GM12878 (cell line): Measurements from ENCODE around the gene C3orf22. TPM values are rescaled to one million over a fixed set of nuclear protein-coding genes. Genes with fewer than 3 reads are reported as not detected.

Experiments used
- ATAC-seq: fragments of 200-7000 bp; cut with Tn5 transposase; 3 replicates; pipeline ENCODE4 v1.9.1; 2020; ENCODE audit warnings: mild to moderate bottlenecking, moderate library complexity
- BruUV-seq: library from RNA; stranded (reverse); fragments of 400-500 nt; replicated peaks from 2 replicates; lab custom pipeline; 2021; lab: Mats Ljungman, UMichigan
- CTCF ChIA-PET: fragments of 300-600 bp; sonication (Branson Sonifier 250); formaldehyde crosslinking; extraction: SDS; loops from one replicate; lab custom pipeline; 2021; ENCODE audit warnings: inconsistent platforms; lab: Yijun Ruan, JAX
- POLR2A ChIA-PET: fragments of 350-600 bp; formaldehyde crosslinking; extraction: SDS; loops from one replicate; lab custom pipeline; 2021; ENCODE audit warnings: inconsistent platforms; lab: Charles Lee
- RAD21 ChIA-PET: fragments of 300-600 bp; sonication (Branson Sonifier 250); formaldehyde crosslinking; loops from one replicate; lab custom pipeline; 2023; ENCODE audit warnings: antibody characterized with exemption; ENCODE audit not compliant: unreplicated experiment; lab: Charles Lee
- SMC1A ChIA-PET: fragments of 300-600 bp; sonication (Branson Sonifier 250); formaldehyde crosslinking; loops from one replicate; lab custom pipeline; 2023; ENCODE audit not compliant: unreplicated experiment, uncharacterized antibody; lab: Charles Lee
- DNase-seq: peaks from one replicate; pipeline ENCODE4 v3.0.0-alpha.2; 2011; ENCODE audit warnings: low read depth, low spot score
- FAIRE-seq: peaks from 3 replicates; lab custom pipeline; 2011; peaks lifted over from hg19 to GRCh38; lab: Jason Lieb, UNC
- H2AFZ ChIP-seq: 2 replicates; pipeline ENCODE4 v1.6.0; 2011; ENCODE audit warnings: low read depth, low read length, control low read depth; ENCODE audit not compliant: control insufficient read depth
- H3K27ac ChIP-seq: 2 replicates; pipeline ENCODE4 v1.5.1; 2011; ENCODE audit warnings: control low read depth; ENCODE audit not compliant: control insufficient read depth, insufficient read depth
- H3K27me3 ChIP-seq, 2 experiments: replicated peaks in 1 of 2; 2 replicates each; pipeline versions ENCODE4 v1.6.0 to v1.6.1; 2011; ENCODE audit warnings: low read length in 1 of 2; ENCODE audit not compliant: control insufficient read depth in 2 of 2, insufficient read depth in 2 of 2
- H3K36me3 ChIP-seq, 2 experiments: 2 replicates each; pipeline ENCODE4 v1.5.1; 2011; ENCODE audit warnings: low read length in 1 of 2; ENCODE audit not compliant: control insufficient read depth in 2 of 2, insufficient read depth in 2 of 2
- H3K4me1 ChIP-seq: 2 replicates; pipeline ENCODE4 v1.6.1; 2011; ENCODE audit warnings: mild to moderate bottlenecking, low read length, moderate library complexity, mixed read lengths; ENCODE audit not compliant: control insufficient read depth, insufficient read depth
- H3K4me2 ChIP-seq: 2 replicates; pipeline ENCODE4 v1.6.0; 2011; ENCODE audit warnings: control low read depth; ENCODE audit not compliant: control insufficient read depth, insufficient read depth
- H3K4me3 ChIP-seq: fragments of 200-600 bp; sonication (generic); 2 replicates; pipeline ENCODE4 v1.5.1; 2016
- H3K79me2 ChIP-seq: 2 replicates; pipeline ENCODE4 v1.6.0; 2011; ENCODE audit warnings: low read length; ENCODE audit not compliant: control insufficient read depth, insufficient read depth
- H3K9ac ChIP-seq: 2 replicates; pipeline ENCODE4 v1.8.0; 2011; ENCODE audit warnings: low read length, control low read depth, mixed read lengths; ENCODE audit not compliant: control insufficient read depth, insufficient read depth
- H3K9me3 ChIP-seq: replicated peaks from 3 replicates; pipeline ENCODE4 v1.5.1; 2011; ENCODE audit warnings: mild to moderate bottlenecking, low read length; ENCODE audit not compliant: control insufficient read depth, insufficient read depth
- H4K20me1 ChIP-seq: 2 replicates; pipeline ENCODE4 v1.6.0; 2011; ENCODE audit not compliant: control insufficient read depth, insufficient read depth
- BACH1 ChIP-seq: fragments of 450-650 bp; IDR thresholded peaks from 2 replicates; pipeline ENCODE4 v1.6.1; 2017; ENCODE audit warnings: mild to moderate bottlenecking, borderline replicate concordance
- BHLHE40 ChIP-seq, 2 experiments: fragments of 450-650 bp in 1 of 2; IDR thresholded peaks; 2 replicates each; pipeline ENCODE4 v1.6.1; 2011 to 2017; ENCODE audit warnings: low read depth in 2 of 2, borderline replicate concordance in 1 of 2, improper control_type of control experiment in 1 of 2, low read length in 1 of 2, mild to moderate bottlenecking in 1 of 2
- CREM ChIP-seq: IDR thresholded peaks from 2 replicates; pipeline ENCODE4 v1.6.1; 2014; ENCODE audit warnings: antibody characterized with exemption, low read depth
- ESRRA ChIP-seq: IDR thresholded peaks from 2 replicates; pipeline ENCODE4 v1.6.1; 2012; ENCODE audit warnings: mild to moderate bottlenecking, low read length, improper control_type of control experiment
- HDGF ChIP-seq: fragments of 450-650 bp; IDR thresholded peaks from 2 replicates; pipeline ENCODE4 v1.6.1; 2016; ENCODE audit warnings: antibody characterized with exemption
- MXI1 ChIP-seq: fragments of 150-350 bp; IDR thresholded peaks from 2 replicates; pipeline ENCODE4 v1.6.1; 2011; ENCODE audit warnings: low read depth, mild to moderate bottlenecking, inconsistent platforms, low read length, improper control_type of control experiment
- POU2F2 ChIP-seq: IDR thresholded peaks from 3 replicates; pipeline ENCODE4 v1.6.1; 2011; ENCODE audit warnings: low read depth, mild to moderate bottlenecking, low read length, borderline replicate concordance
- RCOR1 ChIP-seq: conservative IDR thresholded peaks from 2 replicates; pipeline ENCODE4 v1.6.1; 2012; ENCODE audit warnings: low read depth, low read length, improper control_type of control experiment
- SREBF1 ChIP-seq: IDR thresholded peaks from 2 replicates; pipeline ENCODE4 v1.6.1; 2012; ENCODE audit warnings: mild to moderate bottlenecking, low read length
- STAT3 ChIP-seq: IDR thresholded peaks from 2 replicates; pipeline ENCODE4 v1.6.1; 2011; ENCODE audit warnings: low read depth, low read length, improper control_type of control experiment
- YY1 ChIP-seq: IDR thresholded peaks from 2 replicates; pipeline ENCODE4 v1.6.1; 2011; ENCODE audit warnings: low read depth, mild to moderate bottlenecking, low read length
- ZBTB33 ChIP-seq: fragments of 450-650 bp; IDR thresholded peaks from 2 replicates; pipeline ENCODE4 v1.6.1; 2017; ENCODE audit warnings: mild to moderate bottlenecking
- ZNF622 ChIP-seq: fragments of 450-650 bp; IDR thresholded peaks from 2 replicates; pipeline ENCODE4 v1.6.1; 2017; ENCODE audit warnings: mild to moderate bottlenecking, inconsistent platforms
- WGBS: methylation state at CpG from one replicate; pipeline ENCODE4 v1.1.6; 2016; ENCODE audit warnings: low lambda C conversion rate; ENCODE audit not compliant: insufficient replicate concordance, insufficient coverage; ENCODE audit errors: missing lambda C conversion rate; 5-methylcytosine and 5-hydroxymethylcytosine counted together
- in situ Hi-C: fragments of 300-500 bp; cut with MboI; formaldehyde crosslinking; loops from 9 replicates; pipeline ENCODE4 v1.14.3; 2018; ENCODE audit warnings: mixed read lengths
- intact Hi-C: fragments of 100-400 bp; cut with micrococcal nuclease; formaldehyde crosslinking; loops from one replicate; pipeline ENCODE4 v1.14.2; 2022; ENCODE audit not compliant: unreplicated experiment
- polyA plus RNA-seq, 11 experiments: library from polyadenylated mRNA; depleted of rRNA in 4 of 11; unstranded in 6 of 11; stranded (reverse) in 5 of 11; fragments of >200 nt; fragmentation: Nextera tagmentation in 4 of 11; fragmentation: Illumina TruSeq in 1 of 11; extraction: Ambion mirVana in 4 of 11; extraction: Trizol in 1 of 11; gene quantifications; 1 replicate in 1 of 11; 2 replicates in 10 of 11; pipeline versions ENCODE4 v1.2.1 to v1.2.3, GENCODE V29; 2011 to 2016; ENCODE audit warnings: inconsistent platforms in 2 of 11, missing spikeins in 2 of 11, low read depth in 1 of 11
- total RNA-seq, 4 experiments: library from RNA; depleted of rRNA in 3 of 4; stranded (reverse); fragments of >200 nt in 3 of 4; fragmentation: Illumina TruSeq in 1 of 4; extraction: Trizol in 1 of 4; gene quantifications; 2 replicates each; pipeline versions ENCODE4 v1.2.1 to v1.2.3, GENCODE V29; 2013 to 2021

C3orf22 gene
- total and polyA plus RNA-seq, 10 of the 15 experiments (the other 5 are each of a cell fraction or from before 2014, with no cell fraction given) = not detected

GRCh38 chr3:126571078-126571477, 12.3 kb upstream of the C3orf22 start:
- Histone ChIP-seq H3K79me2 (no peaks in the 10 kb centered on the region), H3K4me3 (no peak overlapping the region), H4K20me1 (no peaks in the 10 kb centered on the region)
- ATAC-seq (no peak), DNase-seq (no peak)
- POLR2A ChIA-PET = no interaction called here
- CTCF ChIA-PET = no interaction called here
- in situ Hi-C loops = no loop called here
- TF ChIP-seq ZBTB33 = no peak
- TF ChIP-seq MXI1 = no peak
- TF ChIP-seq SREBF1 = no peak
- no peak for TF ChIP-seq HDGF
- TF ChIP-seq RCOR1 = no peak
- TF ChIP-seq CREM = no peak
- TF ChIP-seq YY1 = no peak
- no peak for TF ChIP-seq STAT3
- TF ChIP-seq POU2F2 = no peak
- no peak for TF ChIP-seq BACH1
- TF ChIP-seq ESRRA = no peak
- TF ChIP-seq ZNF622 = no peak
- TF ChIP-seq BHLHE40 (IDR thresholded peaks at IDR 0.05; ENCODE audit: borderline replicate concordance in 1 of 2, low read depth in 2 of 2, low read length in 1 of 2) = no peak
- TF ChIP-seq, all 136 proteins: peak for 0
- no TSS peak for BruUV-seq
- WGBS = 26% methylated on average over 7 of the region's 7 CpGs
- Histone ChIP-seq H3K27me3 (peaks cover 0 to 10% of the 10 kb centered on the region in 2 experiments; a peak in 3 of 4 replicates), H3K9ac (no peak overlapping the region), H3K4me2 (no peak overlapping the region), H2AFZ (no peak overlapping the region), H3K4me1 (no peaks in the 10 kb centered on the region), H3K36me3 (no peaks in the 10 kb centered on the region), H3K27ac (no peak overlapping the region), H3K9me3 (no peaks in the 10 kb centered on the region)
- FAIRE-seq = no peak
- intact Hi-C loops = no loop called here
- RAD21 ChIA-PET = no interaction called here
- SMC1A ChIA-PET = no interaction called here
